ENCODE measurements around the gene LAMC3.

Gene LAMC3

GRCh38 chr9:130979591-130980385 is 29.2 kb upstream of the LAMC3 start:
- no peak for DNase-seq

GRCh38 chr9:130980526-130980925 is 28.4 kb upstream of the LAMC3 start:
- no peak for DNase-seq

- no peak for DNase-seq
These were observed 27.8 kb upstream of the LAMC3 start for GRCh38 chr9:130981002-130981755.

GRCh38 chr9:130981756-130982137 is 27.2 kb upstream of the LAMC3 start:
- DNase-seq: no peak

- DNase-seq: no peak
These were observed 26.2 kb upstream of the LAMC3 start for GRCh38 chr9:130982636-130983358.

GRCh38 chr9:130983359-130983670 is 25.7 kb upstream of the LAMC3 start:
- no peak for DNase-seq

- no peak for DNase-seq
These were observed 25.0 kb upstream of the LAMC3 start for GRCh38 chr9:130983970-130984369.

GRCh38 chr9:130984521-130984920 is 24.5 kb upstream of the LAMC3 start:
- no peak for DNase-seq

GRCh38 chr9:130985029-130985428 is 23.9 kb upstream of the LAMC3 start:
- DNase-seq: no peak

GRCh38 chr9:130985606-130986162 is 23.3 kb upstream of the LAMC3 start:
- no peak for DNase-seq

- DNase-seq: no peak
These were observed 22.5 kb upstream of the LAMC3 start for GRCh38 chr9:130986356-130986965.

- DNase-seq: no peak
These were observed 21.9 kb upstream of the LAMC3 start for GRCh38 chr9:130987054-130987453.

- DNase-seq: no peak
These were observed 21.1 kb upstream of the LAMC3 start for GRCh38 chr9:130987738-130988399.

GRCh38 chr9:130988400-130988747 is 20.6 kb upstream of the LAMC3 start:
- DNase-seq: no peak

- no peak for DNase-seq
These were observed 20.1 kb upstream of the LAMC3 start for GRCh38 chr9:130988905-130989304.

GRCh38 chr9:130989391-130989790 is 19.6 kb upstream of the LAMC3 start:
- no peak for DNase-seq

- no peak for DNase-seq
These were observed 19.1 kb upstream of the LAMC3 start for GRCh38 chr9:130989891-130990290.

- DNase-seq: no peak
These were observed 18.5 kb upstream of the LAMC3 start for GRCh38 chr9:130990306-130990977.

- DNase-seq: no peak
These were observed 17.8 kb upstream of the LAMC3 start for GRCh38 chr9:130990978-130991777.

GRCh38 chr9:130991778-130992681 is 16.9 kb upstream of the LAMC3 start:
- no peak for DNase-seq

Measured in NCI-H1694 (cell line).